ENCODE results near the gene PRLR.
"Not testable (repeated sequence)": the region's sequence is repeated elsewhere in the genome, so short reads cannot be mapped to it uniquely, and the experiment has no call there.

The PRLR gene

GRCh38 chr5:35194635-35195471 is 35.4 kb downstream of the PRLR start:
- DNase-seq, result no peak

DNA sequence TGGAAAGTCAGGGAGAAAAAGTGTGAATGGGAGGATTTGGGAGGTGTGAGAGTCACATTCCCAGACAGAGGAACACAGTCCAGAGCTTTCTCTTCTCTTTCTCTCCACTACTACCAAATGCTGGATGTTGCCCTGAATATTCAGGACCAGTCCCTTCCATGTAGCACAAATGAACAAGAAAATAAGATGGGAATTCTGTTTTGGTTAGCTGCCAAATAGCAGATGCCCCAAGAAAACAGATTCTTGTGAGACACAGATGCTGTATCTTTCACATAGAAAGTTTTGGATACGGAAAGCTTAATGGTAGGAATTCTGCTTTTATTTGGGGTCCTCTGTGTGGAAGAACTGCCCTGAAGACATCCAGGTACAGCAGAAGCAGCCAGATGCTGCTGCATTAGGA is 37.8 kb downstream of the PRLR start:
- no peak for DNase-seq

- not testable (repeated sequence) for DNase-seq
These were observed 40.5 kb downstream of the PRLR start for GRCh38 chr5:35189801-35190200.

DNA sequence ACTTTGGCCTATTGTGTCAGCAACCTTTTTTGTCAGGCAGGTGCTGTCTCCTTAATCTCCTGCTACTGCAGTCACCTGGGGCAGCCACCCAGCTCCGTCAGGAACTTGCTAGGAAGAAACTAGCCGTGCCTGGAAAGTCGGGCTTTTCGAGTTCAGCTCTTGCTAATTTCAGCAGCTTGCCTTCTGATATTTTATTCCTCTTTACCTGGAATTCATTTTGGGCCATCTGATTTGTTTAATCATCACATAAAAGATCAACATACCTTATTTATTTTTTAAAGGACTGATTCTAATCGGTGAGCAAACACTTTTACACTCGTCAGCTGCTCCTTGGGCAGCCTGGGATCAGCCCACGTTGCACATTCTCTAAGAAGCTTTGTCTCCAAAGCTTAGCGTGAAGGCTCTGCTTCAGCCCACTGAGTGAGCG is 42.2 kb downstream of the PRLR start:
- DNase-seq, result no peak

DNA sequence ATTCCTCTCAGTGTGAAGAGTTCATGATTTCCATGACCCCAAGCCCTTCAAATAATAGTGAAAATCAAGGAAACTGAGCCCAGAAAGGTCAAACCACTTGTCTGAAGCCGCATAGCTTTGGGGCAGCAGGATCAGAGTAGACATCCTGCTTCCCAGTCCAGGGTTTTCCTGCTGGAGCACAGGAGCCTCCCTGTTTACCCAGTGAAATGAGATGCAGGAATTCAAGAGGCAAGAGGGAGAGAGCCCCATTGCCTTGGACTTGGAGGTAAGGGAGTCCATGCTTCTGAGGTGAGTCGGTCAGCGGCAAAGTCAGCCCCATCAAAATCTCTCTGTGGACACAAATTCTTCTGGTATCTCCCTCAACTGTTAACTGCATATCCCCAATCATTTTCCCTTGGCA is 42.7 kb downstream of the PRLR start:
- not testable (repeated sequence) for DNase-seq

DNA sequence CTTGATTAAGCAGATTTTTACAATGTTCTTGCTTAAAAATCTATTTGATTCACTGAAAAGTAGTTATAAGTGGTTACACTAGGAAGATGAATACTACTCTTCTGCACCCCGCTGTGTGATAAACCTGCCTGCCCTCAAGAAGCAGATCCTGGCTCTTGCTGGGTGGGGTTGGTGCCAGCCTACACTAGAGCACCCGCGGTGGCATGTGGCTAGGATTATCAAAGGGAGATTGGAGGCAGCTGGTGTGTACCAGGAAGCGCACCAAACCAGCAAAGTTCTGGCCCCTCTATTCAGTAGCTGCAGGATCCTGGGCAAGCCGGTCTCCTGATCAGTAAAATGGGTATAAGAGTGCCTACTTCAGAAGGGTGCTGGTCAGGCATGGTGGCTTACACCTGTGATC is 43.5 kb downstream of the PRLR start:
- DNase-seq, result no peak

GRCh38 chr5:35185518-35185917 is 44.8 kb downstream of the PRLR start:
- no peak for DNase-seq

DNA sequence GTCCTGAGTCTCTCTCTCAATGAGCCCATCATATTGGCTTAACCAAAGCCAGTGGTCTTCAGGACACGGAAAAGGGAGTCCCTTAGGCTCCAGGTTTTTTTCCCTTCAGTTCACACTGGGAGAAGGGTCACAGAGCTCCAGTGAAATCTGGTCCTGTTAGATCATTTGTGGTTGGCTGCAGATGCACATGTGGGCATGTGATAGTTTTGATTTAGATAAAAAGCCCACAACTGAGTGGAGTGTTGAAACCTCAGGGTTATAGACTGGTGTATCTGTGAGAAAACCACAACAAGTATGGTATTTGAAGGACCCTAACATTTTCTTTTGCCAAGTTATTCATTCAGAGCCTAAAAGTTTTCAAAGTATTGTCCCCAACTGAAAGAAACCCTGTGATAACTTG is 46.7 kb downstream of the PRLR start:
- DNase-seq, result no peak

DNA sequence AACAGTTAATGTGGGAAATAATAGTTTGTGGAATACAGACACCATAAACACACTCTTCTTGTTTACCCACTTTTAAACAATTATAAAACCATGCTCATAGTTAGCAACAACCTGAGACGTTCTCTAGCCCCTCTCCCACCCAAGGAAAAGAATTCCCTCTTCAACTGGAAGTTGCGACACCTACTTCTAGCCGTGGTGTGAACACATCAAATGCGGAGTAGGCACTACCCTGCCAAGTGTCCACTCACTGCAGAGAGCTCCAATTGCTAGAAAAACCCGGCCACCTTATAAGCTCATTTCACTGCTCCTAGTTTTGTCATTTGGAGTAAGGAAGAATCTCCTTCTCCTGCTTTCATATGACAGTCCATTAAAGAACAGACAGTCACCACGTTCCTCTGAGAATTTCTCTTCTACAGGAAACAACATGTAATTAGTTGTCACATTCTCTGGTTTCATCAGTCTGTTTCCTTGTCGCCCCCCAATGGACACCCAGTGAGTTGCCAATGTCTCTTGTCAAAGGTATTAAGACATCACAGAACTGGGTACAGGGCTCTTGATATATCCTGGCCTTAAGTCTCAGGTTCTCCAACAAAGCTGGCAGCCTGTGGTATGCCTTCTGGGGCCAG is 47.3 kb downstream of the PRLR start:
- peak; percentile 56 for DNase-seq

DNA sequence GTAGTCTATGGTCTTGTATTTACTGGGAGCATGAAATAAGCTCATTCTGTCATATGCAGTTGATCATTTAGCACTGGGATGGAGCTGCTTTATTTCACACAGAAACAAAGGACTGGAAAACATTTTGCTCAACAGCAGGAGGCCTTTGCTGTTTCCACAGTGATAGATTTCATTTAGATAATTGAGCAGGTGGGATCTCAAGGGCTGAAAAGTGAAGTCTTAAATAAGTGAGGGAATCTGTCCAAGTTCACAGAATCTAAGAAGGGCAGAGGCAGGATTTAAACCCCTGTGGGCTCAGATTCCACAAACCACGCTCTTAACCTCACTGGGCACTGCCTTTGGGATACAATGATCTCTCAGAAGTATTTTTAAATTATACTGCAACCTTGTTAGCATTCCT is 47.8 kb downstream of the PRLR start:
- no peak for DNase-seq

DNA sequence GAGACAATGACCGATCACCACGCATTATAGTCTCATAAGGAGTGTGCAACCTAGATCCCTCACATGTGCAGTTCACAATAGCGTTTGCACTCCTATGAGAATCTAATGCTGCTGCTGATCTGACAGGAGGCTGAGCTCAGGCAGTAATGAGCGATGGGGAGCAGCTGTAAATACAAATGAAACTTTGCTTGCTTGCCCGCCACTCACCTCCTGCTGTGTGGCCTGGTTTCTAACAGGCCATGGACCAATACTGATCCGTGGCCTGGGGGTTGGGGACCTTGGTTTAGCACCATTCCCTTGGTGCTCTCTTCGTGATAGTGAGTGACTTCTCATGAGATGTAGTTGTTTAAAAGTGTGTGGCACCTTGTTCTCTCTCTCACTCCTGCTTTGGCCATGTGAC is 50.2 kb downstream of the PRLR start:
- no peak for DNase-seq

DNA sequence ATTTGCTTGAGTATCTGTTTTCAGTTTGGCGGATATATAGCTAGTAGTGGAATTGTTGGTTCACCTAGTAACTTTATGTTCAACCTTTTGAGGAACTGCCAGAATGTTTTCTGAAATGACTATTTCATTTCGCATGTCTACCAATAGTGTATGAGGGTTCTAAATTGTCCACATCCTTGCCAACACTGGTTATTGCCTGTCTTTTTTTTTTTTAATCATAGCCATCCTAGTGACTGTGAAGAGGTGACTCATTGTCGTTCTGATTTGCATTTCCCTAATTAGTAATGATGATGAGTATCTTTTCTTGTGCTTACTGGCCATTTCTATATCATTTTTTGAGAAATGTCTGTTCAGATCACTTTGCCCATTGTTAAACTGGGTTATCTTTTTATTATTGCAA is 52.5 kb downstream of the PRLR start:
- no peak for DNase-seq

GRCh38 chr5:35172533-35172932 is 57.8 kb downstream of the PRLR start:
- no peak for DNase-seq

- no peak for DNase-seq
These were observed 58.3 kb downstream of the PRLR start for GRCh38 chr5:35171991-35172390.

GRCh38 chr5:35171078-35171477 is 59.2 kb downstream of the PRLR start:
- DNase-seq, result no peak

DNA sequence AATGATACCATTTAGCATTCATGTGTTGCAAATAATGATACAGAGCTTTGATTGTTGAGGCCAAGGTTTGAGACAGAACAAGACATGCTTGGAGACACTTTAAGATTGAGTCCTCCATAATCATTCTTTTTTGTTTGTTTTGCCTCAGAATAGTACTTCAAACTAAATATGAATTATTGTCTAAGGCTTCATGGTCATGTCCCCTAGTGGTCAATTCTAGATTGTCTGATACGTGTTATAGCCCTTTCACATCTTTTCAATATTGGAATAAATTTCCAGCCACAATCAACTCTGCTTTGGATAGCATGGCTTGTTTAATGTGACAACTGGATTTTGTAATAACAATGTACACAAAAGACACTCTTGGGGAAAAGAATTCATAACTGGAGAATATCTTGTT is 64.2 kb downstream of the PRLR start:
- DNase-seq, result no peak

GRCh38 chr5:35164860-35165542 is 65.3 kb downstream of the PRLR start:
- no peak for DNase-seq

DNA sequence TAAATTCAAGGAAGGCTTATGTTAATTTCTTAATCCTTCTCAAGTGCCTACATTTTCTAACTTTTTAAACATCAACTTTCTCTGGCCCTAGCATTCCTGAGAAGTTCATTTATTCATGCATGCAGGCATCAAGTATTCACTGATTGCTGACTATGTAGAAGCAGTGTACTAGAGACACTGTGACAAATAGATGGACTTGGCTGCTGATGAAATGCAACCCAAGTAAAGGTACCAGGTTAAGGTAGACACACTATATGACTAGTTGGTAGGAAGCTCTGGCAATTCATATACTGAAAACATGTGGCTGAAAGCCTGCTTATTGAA is 66.6 kb downstream of the PRLR start:
- no peak for DNase-seq

GRCh38 chr5:35162848-35163709 is 67.2 kb downstream of the PRLR start:
- no peak for DNase-seq

DNA sequence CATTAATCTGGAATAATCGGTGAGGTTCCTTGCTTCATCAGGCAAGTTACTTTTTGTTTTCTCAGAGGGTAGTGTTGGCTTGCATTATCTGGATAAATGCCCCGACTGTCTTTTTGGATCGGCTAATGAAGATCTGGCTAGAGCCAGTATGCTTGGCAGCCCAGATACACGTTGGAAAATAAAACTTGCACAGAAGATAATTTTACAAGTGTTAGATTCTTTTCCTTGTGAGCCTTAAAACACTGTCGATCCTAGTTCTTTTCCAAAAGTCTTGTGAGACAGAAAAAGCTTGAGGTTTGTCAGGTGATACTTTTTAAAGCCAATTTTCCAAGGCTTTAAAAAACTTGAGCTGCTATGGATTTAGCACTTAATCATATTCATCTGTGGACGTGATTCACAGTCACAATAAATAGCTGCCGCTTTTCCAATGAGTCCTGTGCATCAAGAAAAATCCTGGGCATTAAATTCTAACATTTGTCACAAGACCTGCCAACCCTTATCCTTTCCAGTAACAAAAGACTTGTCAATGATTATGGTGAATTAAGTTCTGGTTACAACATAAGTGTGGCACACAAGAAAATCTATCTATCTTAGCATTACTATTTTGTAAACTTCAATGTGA is 68.5 kb downstream of the PRLR start:
- DNase-seq, result no peak

DNA sequence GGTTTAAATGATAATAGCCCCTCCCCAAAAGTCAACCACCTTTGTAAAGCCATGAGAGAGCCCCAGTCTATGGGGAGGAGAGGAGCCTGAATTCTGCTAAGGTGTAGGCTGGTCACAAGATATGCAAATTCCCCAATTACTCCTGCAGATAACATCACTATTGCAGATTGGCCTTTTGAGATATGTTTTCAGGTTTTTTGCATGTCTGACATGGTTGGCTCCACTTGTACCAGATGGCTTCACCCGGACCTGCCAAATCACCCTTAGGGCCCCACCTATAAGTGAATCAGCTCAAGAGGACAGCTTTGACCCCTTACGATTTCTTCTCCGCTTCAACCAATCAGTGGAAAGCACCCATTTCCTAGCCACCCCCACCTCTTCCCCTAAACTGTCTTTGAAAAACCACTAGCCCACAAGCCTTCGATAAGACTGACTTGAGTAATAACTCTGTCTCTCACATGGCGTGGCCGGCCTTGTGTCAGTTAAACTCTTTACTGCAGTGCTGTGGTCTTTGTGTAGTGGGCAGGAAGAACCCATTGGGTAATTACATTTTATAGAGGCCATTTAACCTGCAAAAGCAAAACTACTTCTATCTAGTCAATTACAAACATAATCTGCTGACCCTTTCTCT is 69.7 kb downstream of the PRLR start:
- DNase-seq, result peak; percentile 13

- no peak for DNase-seq
These were observed 70.9 kb downstream of the PRLR start for GRCh38 chr5:35159370-35159742.
